ENCODE data around the gene CAPN15. TPM values are rescaled to one million over a fixed set of nuclear protein-coding genes. Genes with fewer than 3 reads are reported as not detected.

The CAPN15 gene
- polyA plus RNA-seq, 3 donors from 2014 or later = 9.2 to 30.7 (median 10.1) TPM

DNA sequence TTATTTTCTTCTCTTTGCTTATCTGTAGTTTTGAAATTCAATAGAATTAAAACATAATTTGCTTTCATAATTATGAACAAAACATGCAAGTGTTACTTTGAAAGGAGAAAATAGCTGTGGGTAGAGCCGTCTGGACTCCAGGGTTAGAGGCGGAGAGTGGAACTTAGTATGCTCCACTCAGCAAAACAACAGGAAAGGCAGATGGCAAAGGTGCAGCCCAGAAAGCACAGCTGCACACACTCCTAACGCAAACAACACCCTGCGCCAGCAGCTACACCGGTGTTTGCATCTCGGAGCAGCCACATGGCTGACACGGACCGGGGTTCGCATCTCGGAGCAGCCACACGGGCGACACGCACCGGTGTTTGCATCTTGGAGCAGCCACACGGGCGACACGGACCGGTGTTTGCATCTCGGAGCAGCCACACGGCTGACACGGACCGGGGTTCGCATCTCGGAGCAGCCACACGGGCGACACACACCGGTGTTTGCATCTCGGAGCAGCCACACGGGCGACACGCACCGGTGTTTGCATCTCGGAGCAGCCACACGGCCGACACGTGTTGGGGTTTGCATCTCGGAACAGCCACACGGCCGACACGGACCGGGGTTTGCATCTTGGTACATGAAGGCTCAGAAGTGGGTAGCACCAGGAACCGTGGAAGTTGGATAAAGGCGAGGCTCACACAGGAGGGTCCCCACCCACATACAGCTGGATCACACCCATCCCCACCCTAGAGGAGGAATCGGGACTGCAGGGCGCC, 12.2 kb upstream of the CAPN15 start:
- no peak for DNase-seq
- H3K9me3 Mint-ChIP-seq = no peaks in the 10 kb centered on the region
- peaks cover 0 to 4% (median 0%) of the 10 kb centered on the region in 3 donors for H3K36me3 Mint-ChIP-seq
- no peak overlapping the region for H3K27ac Mint-ChIP-seq
- H3K4me3 Mint-ChIP-seq = no peak overlapping the region
- peaks cover 0 to 2% (median 0%) of the 10 kb centered on the region in 3 donors for H3K27me3 Mint-ChIP-seq (ENCODE audit: low read depth in 3 of 3)
- no peaks in the 10 kb centered on the region for H3K4me1 Mint-ChIP-seq

DNA sequence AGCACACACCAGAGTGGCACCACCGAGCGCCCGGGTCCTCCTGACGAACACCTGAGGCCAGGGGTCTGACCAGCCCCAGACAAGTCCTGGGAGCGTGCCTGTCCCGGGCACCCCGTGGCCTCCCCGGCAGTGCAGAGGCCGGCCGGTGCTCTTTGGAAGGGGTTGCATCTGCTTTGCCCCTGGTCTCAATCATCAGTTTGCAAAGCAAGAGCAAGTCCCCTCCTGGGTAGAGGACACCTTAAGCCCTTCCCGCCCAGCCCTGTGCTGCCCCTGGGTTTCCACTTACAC, 11.6 kb upstream of the CAPN15 start:
- no peak overlapping the region for H3K4me3 Mint-ChIP-seq
- H3K4me1 Mint-ChIP-seq = no peaks in the 10 kb centered on the region
- H3K36me3 Mint-ChIP-seq = peaks cover 0 to 4% (median 0%) of the 10 kb centered on the region in 3 donors
- H3K27me3 Mint-ChIP-seq (ENCODE audit: low read depth in 3 of 3) = peaks cover 0 to 2% (median 0%) of the 10 kb centered on the region in 3 donors
- DNase-seq = no peak
- no peaks in the 10 kb centered on the region for H3K9me3 Mint-ChIP-seq
- H3K27ac Mint-ChIP-seq = no peak overlapping the region

DNA sequence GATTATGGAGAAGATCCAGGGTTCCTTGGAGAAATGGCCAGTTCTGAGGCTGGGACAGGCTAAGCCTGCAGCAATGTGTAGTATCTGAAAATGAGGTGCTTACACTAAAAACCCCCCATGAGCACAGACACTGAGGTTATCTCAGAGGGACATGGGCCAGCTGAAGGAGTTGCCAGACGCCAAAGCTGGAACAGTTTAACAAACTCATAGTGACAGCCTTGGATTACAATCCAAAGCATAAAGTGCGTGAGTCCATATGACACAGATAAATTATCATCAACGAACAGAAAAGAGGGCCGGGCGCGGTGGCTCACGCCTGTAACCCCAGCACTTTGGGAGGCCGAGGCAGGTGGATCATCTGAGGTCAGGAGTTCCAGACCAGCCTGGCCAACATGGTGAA, 11.2 kb upstream of the CAPN15 start:
- Mint-ChIP-seq H3K9me3 (no peaks in the 10 kb centered on the region), H3K27ac (no peak overlapping the region)

DNA sequence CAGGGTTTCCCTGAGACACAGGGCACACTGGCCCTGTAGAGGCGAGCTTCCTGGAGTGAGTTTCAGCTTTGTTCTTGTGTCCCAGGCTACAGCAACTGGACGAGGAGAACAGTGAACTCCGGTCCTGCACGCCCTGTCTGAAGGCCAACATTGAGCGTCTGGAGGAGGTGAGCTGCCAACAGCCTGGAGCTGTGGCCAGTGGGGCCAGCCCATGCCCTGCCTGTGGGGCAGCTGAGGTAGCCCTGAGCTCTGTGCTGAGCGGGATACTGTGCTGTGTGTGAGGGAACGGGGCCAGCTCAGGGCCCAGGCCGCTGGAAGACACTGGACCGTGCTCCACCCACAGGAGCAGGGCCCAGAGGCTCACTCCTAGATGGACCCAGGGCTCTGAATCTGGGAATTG, 8.7 kb upstream of the CAPN15 start:
- no peaks in the 10 kb centered on the region for H3K36me3 Mint-ChIP-seq
- DNase-seq = no peak
- H3K4me1 Mint-ChIP-seq = no peaks in the 10 kb centered on the region
- H3K27ac Mint-ChIP-seq = no peak overlapping the region
- H3K9me3 Mint-ChIP-seq = no peaks in the 10 kb centered on the region
- H3K27me3 Mint-ChIP-seq (ENCODE audit: low read depth in 3 of 3) = peaks cover 2 to 3% (median 2%) of the 10 kb centered on the region in 3 donors
- H3K4me3 Mint-ChIP-seq = no peak overlapping the region

More for the DNA sequence above, 11.2 kb upstream of the CAPN15 start:
- Mint-ChIP-seq H3K36me3 (peaks cover 0 to 4% (median 0%) of the 10 kb centered on the region in 3 donors), H3K27me3 (ENCODE audit: low read depth in 3 of 3) (peaks cover 0 to 2% (median 0%) of the 10 kb centered on the region in 3 donors), H3K4me1 (no peaks in the 10 kb centered on the region), H3K4me3 (no peak overlapping the region)
- no peak for DNase-seq

DNA sequence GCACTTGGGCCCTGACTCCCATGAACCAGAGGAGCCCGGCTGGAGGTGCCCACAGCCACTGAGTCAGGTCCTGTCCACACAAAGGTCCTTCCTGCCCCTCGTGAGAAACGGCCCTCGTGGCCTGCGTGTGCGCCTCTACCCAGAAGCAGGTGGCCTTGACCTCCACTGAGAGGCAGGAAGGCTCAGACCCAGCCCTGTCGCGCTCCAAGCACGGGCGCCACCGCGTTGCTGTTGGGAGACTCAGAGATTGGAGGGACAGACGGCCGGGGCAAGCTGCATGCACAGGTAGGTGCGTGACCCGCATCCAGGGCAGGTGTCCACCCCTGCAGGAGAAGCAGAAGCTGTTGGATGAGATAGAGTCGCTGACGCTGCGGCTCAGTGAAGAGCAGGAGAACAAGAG, 8.1 kb upstream of the CAPN15 start:
- Mint-ChIP-seq H3K9me3 (no peaks in the 10 kb centered on the region), H3K27ac (no peak overlapping the region), H3K36me3 (no peaks in the 10 kb centered on the region), H3K27me3 (ENCODE audit: low read depth in 3 of 3) (peaks cover 2 to 3% (median 2%) of the 10 kb centered on the region in 3 donors), H3K4me1 (no peaks in the 10 kb centered on the region), H3K4me3 (no peak overlapping the region)
- DNase-seq = no peak

DNA sequence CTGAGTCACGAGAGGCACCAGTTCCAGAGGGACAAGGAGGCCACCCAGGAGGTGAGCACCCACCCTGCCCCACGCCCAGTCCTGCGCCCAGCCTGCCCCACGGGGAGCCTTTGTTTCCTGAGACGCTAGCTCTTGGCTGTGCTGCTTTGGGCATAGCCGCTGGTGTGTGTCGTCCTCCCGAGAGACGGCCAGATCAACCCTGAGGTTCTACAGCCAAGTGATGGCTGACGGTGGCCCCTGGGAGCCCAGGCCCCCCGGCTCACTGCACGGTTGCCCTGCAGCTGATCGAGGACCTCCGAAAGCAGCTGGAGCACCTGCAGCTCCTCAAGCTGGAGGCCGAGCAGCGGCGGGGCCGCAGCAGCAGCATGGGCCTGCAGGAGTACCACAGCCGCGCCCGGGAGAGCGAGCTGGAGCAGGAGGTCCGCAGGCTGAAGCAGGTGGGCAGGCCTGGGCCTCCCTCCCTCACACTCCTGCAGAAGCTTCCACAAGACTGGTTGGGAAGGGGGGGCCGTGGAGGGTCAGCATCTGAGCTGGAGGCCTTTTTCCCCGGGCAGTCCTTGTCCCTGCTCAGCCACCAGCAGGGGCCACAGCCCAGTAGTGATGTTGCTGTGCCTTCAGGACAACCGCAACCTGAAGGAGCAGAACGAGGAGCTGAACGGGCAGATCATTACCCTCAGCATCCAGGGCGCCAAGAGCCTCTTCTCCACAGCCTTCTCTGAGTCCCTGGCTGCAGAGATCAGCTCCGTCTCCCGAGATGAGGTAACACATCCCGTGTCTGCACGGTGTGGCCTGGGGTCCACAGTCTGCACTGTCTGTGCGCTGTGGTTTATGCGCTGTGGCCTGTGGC, 7.4 kb upstream of the CAPN15 start:
- H3K4me1 Mint-ChIP-seq = no peaks in the 10 kb centered on the region
- no peak overlapping the region for H3K4me3 Mint-ChIP-seq
- H3K27ac Mint-ChIP-seq = no peak overlapping the region
- DNase-seq = no peak
- no peaks in the 10 kb centered on the region for H3K9me3 Mint-ChIP-seq
- peaks cover 2 to 3% (median 2%) of the 10 kb centered on the region in 3 donors for H3K27me3 Mint-ChIP-seq (ENCODE audit: low read depth in 3 of 3)
- no peaks in the 10 kb centered on the region for H3K36me3 Mint-ChIP-seq

DNA sequence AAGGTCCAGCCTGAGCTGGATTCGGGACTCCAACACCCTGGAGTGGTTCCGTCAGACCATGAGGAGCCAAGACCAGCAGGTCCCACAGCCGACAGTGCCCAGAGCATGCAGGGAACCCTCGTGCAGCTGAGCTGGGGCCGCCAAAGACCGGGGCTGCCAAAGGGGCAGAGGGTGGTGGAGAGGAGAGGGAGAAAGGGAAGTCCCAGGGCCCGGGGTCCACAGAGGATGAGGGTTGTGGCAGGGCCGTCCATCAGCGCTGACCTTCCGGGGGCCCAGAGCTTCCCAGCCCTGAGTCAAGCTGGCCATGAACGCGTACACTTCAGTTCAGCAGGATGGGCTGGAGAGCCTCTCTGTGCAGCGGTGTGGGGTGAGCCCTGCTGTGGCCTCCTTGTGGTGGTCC, 6.7 kb upstream of the CAPN15 start:
- Mint-ChIP-seq H3K4me3 (no peak overlapping the region), H3K27ac (no peak overlapping the region), H3K36me3 (no peaks in the 10 kb centered on the region), H3K27me3 (ENCODE audit: low read depth in 3 of 3) (peaks cover 2 to 3% (median 2%) of the 10 kb centered on the region in 3 donors), H3K9me3 (no peaks in the 10 kb centered on the region), H3K4me1 (peaks cover 6% of the 10 kb centered on the region in 2 donors)
- DNase-seq = no peak

DNA sequence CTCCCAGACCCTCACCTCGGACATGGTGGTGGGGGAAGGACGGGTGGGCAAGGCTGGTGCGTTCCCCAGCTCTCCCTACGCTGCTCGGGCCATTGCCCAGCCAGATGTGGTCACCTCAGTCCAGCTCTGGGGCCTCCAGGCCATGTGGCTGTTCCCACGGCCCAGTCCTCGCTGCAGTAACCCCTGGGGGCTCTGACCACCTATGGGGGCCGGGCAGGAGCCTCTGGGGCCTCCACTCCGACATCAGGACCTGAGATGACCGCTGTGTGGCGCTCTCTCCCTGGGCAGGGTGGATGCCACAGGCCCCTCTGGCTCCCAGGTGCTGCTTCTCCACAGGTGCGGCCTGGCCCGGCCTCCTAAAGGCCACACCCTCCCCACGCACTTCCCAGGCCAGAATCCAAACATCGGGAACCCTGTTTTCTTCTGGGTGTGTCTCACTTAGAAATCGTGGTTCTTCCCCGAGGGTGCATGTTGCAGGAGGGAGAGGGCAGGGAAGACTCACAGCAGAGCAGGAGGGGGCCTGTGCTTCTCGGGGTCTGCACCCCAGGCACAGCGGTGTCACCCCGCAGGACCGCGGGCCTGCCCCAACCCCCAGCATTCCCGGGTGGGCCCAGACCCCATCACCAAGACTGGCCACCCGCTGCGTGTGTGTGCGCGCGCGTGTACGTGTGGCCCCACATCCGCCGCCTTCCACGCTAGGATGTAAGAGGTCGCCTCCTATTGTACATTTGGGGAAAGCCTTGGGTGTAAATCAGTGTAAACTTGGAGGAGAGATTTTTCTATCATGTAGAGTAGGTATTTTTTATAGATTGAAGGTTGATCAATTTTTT, 5.9 kb upstream of the CAPN15 start:
- H3K4me1 Mint-ChIP-seq = peaks cover 11 to 12% of the 10 kb centered on the region in 2 donors
- no peak overlapping the region for H3K27ac Mint-ChIP-seq
- H3K27me3 Mint-ChIP-seq (ENCODE audit: low read depth in 3 of 3) = peaks cover 2 to 3% (median 2%) of the 10 kb centered on the region in 3 donors
- no peak for DNase-seq
- no peaks in the 10 kb centered on the region for H3K9me3 Mint-ChIP-seq
- H3K4me3 Mint-ChIP-seq = no peak overlapping the region
- H3K36me3 Mint-ChIP-seq = no peaks in the 10 kb centered on the region

DNA sequence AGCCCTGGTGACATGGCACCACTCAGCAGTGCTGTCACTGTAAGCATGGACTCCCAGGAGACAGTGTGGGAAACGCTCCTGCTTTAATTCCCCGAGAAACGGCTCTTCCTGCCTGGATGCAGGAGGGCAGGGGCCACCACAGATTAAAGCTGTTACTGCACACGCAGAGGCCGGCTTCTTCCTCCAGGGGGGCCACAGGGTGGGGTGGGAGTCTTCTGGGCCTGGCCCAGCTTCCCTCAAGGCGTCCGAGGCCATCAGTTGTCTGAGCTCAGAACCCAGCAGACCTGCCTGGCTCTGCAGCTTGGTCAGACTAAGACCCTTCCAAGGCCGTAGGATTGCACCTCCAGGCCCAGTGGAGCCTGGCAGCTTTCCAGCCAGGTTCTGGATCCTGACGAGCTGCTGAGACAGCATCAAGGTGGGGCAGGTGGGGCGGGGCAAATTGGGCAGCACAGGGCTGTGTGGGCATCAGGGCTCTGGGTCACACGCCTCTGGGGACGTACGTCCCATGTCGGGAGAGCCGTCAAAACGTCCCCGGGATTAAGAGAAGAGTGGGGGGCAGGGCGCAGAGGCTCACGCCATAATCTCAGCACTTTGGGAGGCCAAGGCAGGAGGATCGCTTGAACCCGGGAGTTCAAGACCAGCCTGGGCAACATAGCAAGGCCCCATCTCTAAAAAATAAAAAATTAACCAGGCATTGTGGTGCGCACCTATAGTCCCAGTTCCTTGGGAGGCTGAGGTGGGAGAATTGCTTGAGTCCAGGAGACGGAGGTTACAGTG, 5.0 kb upstream of the CAPN15 start:
- no peaks in the 10 kb centered on the region for H3K9me3 Mint-ChIP-seq
- H3K4me3 Mint-ChIP-seq = peak overlapping the region in 1 of 5 donors; percentile 18
- no peak for DNase-seq
- H3K27me3 Mint-ChIP-seq (ENCODE audit: low read depth in 3 of 3) = peaks cover 2 to 3% (median 2%) of the 10 kb centered on the region in 3 donors
- H3K4me1 Mint-ChIP-seq = peaks cover 14% of the 10 kb centered on the region in 2 donors
- no peaks in the 10 kb centered on the region for H3K36me3 Mint-ChIP-seq
- peak overlapping the region in 2 of 6 donors; percentile 40 for H3K27ac Mint-ChIP-seq

DNA sequence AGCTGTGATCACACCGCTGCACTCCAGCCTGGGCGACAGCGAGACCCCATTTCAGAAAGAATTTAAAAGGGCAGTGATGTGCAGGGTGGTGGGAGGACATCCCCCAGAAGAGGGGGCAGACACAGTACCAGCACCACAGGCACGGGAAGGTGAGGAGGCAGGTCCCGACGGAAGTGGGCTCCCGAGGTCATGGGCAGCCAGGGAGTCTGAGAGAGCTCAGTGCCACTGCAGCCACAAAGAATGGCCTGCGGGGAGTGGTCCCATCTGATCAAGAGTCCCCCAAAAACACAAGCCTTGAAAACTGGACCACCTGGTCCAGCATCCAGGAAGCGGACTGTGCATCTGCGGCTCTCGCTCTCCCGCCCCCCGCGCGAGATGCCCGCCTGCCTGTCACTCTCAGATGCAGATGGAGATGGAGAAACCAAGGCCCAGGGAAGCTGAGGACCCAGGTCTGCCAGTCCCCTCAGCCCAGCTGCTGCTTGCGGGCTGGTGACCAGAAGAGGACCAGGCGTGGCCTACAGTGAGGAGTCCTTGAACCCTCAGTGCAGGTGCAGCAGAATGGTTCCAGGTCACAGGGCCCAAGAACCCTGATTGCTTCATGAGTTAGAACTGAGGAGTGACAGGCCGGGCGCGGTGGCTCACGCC, 4.3 kb upstream of the CAPN15 start:
- Mint-ChIP-seq H3K36me3 (no peaks in the 10 kb centered on the region), H3K27me3 (ENCODE audit: low read depth in 3 of 3) (peaks cover 2 to 3% (median 2%) of the 10 kb centered on the region in 3 donors), H3K9me3 (no peaks in the 10 kb centered on the region), H3K4me1 (peaks cover 14% of the 10 kb centered on the region in 2 donors), H3K27ac (peak overlapping the region in 3 of 6 donors; percentile 34 to 40 (median 40)), H3K4me3 (peak overlapping the region in 1 of 5 donors; percentile 18)
- DNase-seq = no peak

DNA sequence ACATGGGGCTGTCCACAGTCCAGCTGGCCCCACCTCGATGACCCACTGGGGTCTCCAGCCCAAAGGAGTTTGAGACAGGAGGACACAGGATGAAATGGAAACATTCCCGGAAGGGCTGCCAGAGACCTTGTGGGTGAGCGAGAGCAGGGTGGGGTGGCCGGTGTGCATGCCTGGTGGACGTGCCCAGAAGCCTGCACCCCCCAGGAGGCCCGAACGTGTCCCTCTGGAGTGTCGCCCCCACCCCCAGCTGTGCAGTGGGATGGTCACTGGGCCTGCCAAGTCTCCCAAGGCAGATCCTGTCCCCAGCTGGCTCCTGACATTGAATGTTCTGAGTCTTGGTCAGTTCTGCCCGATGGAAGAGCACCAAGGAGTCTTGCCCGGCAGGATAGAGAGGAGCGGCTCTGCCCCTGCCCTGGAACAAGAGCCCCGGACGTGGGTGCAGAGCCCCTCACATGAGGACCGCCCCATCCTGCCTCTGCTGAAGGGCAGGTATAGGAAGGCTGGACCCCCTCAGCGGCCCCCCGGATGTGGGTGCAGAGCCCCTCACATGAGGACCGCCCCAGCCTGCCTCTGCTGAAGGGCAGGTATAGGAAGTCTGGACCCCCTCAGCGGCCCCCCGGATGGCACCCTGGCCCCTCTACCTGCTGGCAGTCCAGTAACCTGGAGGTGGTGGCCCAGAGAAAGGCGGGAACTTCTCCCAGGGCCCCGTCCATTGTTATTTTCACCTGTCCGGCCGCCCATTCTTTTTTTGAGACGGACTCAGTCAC, 3.1 kb upstream of the CAPN15 start:
- no peaks in the 10 kb centered on the region for H3K9me3 Mint-ChIP-seq
- no peak overlapping the region for H3K4me3 Mint-ChIP-seq

DNA sequence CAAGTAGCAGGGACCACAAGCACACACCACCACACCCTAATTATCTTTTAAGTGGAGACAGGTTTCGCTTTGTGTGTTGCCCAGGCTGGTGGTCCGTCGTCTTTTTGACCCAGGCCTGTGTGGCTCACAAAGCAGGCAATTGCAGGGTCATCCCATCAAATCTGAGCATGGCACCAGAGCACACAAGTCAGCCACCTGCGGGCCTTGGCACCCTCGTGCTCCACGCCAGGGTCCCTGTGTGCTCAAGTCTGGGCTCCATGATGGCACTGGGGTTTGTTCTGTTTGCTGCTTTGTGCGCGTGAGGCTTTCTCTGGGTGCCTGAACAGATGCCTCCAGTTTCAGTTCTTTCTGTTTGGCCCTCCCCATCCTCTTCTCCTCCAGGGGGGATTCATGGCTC, 2.4 kb upstream of the CAPN15 start:
- H3K4me3 Mint-ChIP-seq = peak overlapping the region in 4 of 5 donors; percentile 11 to 66 (median 39)
- H3K36me3 Mint-ChIP-seq = no peaks in the 10 kb centered on the region
- H3K9me3 Mint-ChIP-seq = no peaks in the 10 kb centered on the region
- DNase-seq = no peak
- H3K27me3 Mint-ChIP-seq (ENCODE audit: low read depth in 3 of 3) = peaks cover 2 to 14% (median 3%) of the 10 kb centered on the region in 3 donors
- peaks cover 30 to 31% of the 10 kb centered on the region in 2 donors for H3K4me1 Mint-ChIP-seq
- peak overlapping the region in 4 of 6 donors; percentile 53 to 84 (median 82) for H3K27ac Mint-ChIP-seq

More for the DNA sequence above, 3.1 kb upstream of the CAPN15 start:
- no peak for DNase-seq
- no peaks in the 10 kb centered on the region for H3K36me3 Mint-ChIP-seq
- peaks cover 2 to 8% (median 3%) of the 10 kb centered on the region in 3 donors for H3K27me3 Mint-ChIP-seq (ENCODE audit: low read depth in 3 of 3)
- peaks cover 23 to 25% of the 10 kb centered on the region in 2 donors for H3K4me1 Mint-ChIP-seq
- peak overlapping the region in 2 of 6 donors; percentile 10 to 81 for H3K27ac Mint-ChIP-seq
